GM18498 (cell line): ENCODE data around the gene MORN5.

Experiments used
- ATAC-seq: cut with Tn5 transposase; IDR thresholded peaks from one replicate; pipeline ENCODE4 v1.9.1; 2021; ENCODE audit warnings: mild to moderate bottlenecking, moderate library complexity; ENCODE audit not compliant: unreplicated experiment

MORN5 gene

GRCh38 chr9:122190597-122191381 lies 31.1 kb downstream of the MORN5 start:
- no peak for ATAC-seq

GRCh38 chr9:122191584-122191983 lies 31.9 kb downstream of the MORN5 start:
- ATAC-seq = no peak

- no peak for ATAC-seq
These were observed 32.7 kb downstream of the MORN5 start for GRCh38 chr9:122192261-122192875.

GRCh38 chr9:122192914-122193525 lies 33.3 kb downstream of the MORN5 start:
- ATAC-seq = no peak

GRCh38 chr9:122193651-122194050 lies 33.9 kb downstream of the MORN5 start:
- ATAC-seq = no peak

- ATAC-seq = no peak
These were observed 36.2 kb downstream of the MORN5 start for GRCh38 chr9:122195875-122196274.

- ATAC-seq = no peak
These were observed 37.7 kb downstream of the MORN5 start for GRCh38 chr9:122197426-122197825.

GRCh38 chr9:122197882-122198281 lies 38.2 kb downstream of the MORN5 start:
- no peak for ATAC-seq

- no peak for ATAC-seq
These were observed 41.4 kb downstream of the MORN5 start for GRCh38 chr9:122200960-122201595.

- ATAC-seq = no peak
These were observed 41.9 kb downstream of the MORN5 start for GRCh38 chr9:122201641-122202040.

GRCh38 chr9:122202111-122202510 lies 42.4 kb downstream of the MORN5 start:
- no peak for ATAC-seq

GRCh38 chr9:122204055-122204454 lies 44.3 kb downstream of the MORN5 start:
- ATAC-seq = no peak

- no peak for ATAC-seq
These were observed 44.8 kb downstream of the MORN5 start for GRCh38 chr9:122204491-122204890.

- ATAC-seq = no peak
These were observed 45.5 kb downstream of the MORN5 start for GRCh38 chr9:122205176-122205575.

GRCh38 chr9:122206118-122207046 lies 46.7 kb downstream of the MORN5 start:
- no peak for ATAC-seq

GRCh38 chr9:122207096-122207495 lies 47.4 kb downstream of the MORN5 start:
- no peak for ATAC-seq

GRCh38 chr9:122209451-122209850 lies 49.7 kb downstream of the MORN5 start:
- ATAC-seq = no peak

- ATAC-seq = no peak
These were observed 52.8 kb downstream of the MORN5 start for GRCh38 chr9:122212473-122213004.

GRCh38 chr9:122213102-122213588 lies 53.4 kb downstream of the MORN5 start:
- no peak for ATAC-seq
